GM12892 (cell line): ENCODE results near the gene LHX3.

Source experiments
- DNase-seq: peaks from one replicate; pipeline ENCODE4 v3.0.0; 2011; ENCODE audit not compliant: insufficient read length
- FAIRE-seq: peaks from 2 replicates; lab custom pipeline; 2011; peaks lifted over from hg19 to GRCh38; lab: Jason Lieb, UNC
- POLR2A ChIP-seq: IDR thresholded peaks from 2 replicates; pipeline ENCODE4 v1.6.1; 2011; ENCODE audit warnings: low read depth, low read length, control low read depth
- POLR2AphosphoS5 ChIP-seq: IDR thresholded peaks from 2 replicates; pipeline ENCODE4 v1.6.1; 2011; ENCODE audit warnings: low read depth, low read length, control low read depth
- TAF1 ChIP-seq: IDR thresholded peaks from 2 replicates; pipeline ENCODE4 v1.6.1; 2011; ENCODE audit warnings: low read depth, mild to moderate bottlenecking, control low read depth, low read length, borderline replicate concordance

LHX3 gene

DNA sequence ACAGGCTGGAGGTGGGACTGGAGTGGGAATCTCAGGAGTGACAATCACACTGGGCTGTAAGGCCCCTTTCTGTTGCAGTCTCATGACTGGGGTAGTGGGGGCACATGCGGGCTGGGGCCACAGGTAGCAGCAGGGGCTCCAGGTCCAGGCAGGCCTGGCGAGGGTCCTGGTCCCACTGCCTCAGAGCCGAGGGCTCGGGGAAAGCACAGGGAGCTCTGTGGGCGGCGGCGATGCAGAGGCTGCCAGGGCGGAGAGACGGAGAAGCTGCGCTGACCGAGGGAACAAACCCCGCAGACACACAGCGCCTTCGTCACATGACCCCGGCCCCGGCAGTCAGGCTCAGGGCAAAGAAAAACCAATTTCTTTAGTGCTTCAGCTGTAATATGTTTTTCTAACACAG lies 5.3 kb upstream of the LHX3 start:
- DNase-seq (no peak), FAIRE-seq (no peak)
- no peak for TF ChIP-seq POLR2A

DNA sequence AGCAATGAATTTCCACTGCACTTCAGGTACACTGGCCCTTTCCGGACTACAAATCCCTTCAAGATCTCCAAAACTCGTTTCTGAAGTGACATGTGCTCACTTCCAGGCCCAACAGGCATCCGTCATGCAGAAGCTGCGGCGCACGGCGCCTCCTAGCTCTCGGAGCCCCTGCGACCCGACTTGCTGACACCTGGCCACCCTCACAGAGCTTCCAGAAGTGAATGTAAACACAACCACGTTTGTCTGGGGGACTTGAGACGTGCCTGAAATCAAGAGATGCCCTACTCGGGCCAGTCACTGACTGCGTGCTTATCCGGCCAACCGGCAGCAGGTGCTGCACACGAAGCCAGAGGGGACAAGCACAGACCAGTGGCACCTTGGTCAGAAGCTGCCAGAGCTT lies 4.9 kb upstream of the LHX3 start:
- no peak for FAIRE-seq
- TF ChIP-seq POLR2A, result no peak
- no peak for TF ChIP-seq TAF1
- no peak for TF ChIP-seq POLR2AphosphoS5

DNA sequence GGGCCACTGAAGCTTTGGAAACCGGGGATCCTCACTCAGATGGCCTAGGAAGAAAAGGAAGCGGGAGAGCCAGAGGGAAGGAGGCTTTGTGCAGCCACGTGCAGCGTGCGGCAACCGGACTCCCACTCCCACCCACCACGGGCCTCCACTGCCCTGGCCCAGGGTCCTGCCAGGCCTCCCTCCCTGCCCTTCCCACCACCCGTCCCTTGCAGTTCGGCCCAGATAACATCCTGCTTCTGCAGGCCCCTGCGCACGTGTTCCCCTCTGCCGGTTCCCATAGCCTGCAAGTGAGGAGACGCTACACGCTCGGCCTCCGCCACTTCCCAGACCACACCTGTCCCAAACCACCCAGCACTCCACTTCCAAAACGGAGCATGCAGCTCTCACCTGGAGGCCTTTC lies 4.3 kb upstream of the LHX3 start:
- DNase-seq (no peak), FAIRE-seq (no peak)
- TF ChIP-seq TAF1 (no peak), POLR2AphosphoS5 (no peak), POLR2A (no peak)

More for the DNA sequence above, 4.9 kb upstream of the LHX3 start:
- DNase-seq, result no peak

DNA sequence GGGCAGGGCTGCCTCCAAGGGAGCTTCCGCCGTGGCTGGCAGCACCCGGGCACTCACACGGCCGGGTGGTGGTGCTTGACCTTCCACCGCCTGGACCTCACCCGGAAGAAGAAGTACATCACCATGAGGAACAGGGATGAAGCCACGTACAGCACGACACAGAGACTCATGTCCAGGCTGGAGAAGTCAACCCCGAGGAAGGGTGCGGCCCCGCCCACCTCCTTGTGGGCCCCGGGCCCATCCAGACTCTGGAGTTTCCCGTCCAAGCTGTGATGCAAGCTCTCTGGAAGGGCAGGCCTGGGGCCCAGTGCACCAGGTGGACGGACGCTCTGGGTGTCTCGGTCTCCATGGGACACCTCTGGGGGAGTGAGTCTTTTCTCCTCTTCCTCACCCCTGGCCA lies 3.7 kb upstream of the LHX3 start:
- FAIRE-seq (no peak), DNase-seq (no peak)
- TF ChIP-seq POLR2A (no peak), TAF1 (no peak), POLR2AphosphoS5 (no peak)

DNA sequence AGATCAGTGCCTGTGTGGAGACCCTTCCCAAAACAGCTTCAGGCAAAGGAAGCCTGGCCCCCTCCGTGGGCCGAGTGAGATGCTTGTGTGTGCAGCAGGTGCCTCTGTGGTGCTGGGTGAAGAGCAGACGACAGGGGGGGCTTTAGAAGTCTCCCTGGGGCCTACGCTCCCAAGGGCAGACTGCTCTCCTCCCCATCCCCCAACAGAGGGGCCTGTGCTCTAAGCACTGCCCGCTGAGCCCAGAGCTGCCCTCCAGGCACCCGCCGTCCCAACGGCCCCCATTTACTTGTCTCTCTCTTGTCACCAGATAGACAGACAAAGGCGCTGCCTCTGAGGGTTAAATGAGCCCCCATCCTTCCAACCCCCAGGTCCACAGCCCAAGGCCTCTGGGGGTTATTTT lies 2.7 kb upstream of the LHX3 start:
- FAIRE-seq (no peak), DNase-seq (no peak)
- TF ChIP-seq POLR2A (no peak), POLR2AphosphoS5 (no peak), TAF1 (no peak)

DNA sequence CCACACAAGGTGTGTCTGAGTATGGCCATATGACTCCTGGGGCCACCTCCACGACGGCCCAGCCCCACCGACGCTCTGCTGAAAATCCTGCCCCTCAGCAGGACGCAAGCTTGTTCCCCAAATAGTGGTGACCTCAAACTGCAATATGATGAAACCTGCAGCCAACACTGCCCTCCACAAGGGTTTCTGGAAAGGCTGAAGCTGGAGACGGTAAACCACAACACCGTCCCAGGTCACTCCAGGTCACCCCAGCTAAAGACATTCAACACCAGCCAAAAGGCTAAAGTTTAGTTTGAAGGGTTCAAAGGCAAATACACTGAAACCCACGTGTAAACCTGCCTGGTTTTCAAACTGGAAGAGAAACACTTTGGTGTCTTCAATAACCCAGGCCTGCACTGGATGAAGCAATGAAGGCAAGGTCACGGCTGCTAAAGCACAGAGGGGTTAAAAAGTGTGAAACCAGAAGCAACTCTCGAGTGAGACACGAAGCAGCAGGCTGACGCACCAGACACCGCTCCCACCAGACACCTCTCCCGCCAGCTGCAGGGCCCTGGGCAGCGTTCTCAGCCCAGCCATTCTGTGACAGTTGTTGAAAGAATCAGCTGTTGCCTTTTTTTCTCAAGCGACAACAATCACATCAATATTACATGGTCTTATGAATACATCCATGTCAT lies 1.8 kb upstream of the LHX3 start:
- DNase-seq (no peak), FAIRE-seq (no peak)
- TF ChIP-seq POLR2AphosphoS5, result no peak
- TF ChIP-seq POLR2A, result no peak
- TF ChIP-seq TAF1, result no peak

DNA sequence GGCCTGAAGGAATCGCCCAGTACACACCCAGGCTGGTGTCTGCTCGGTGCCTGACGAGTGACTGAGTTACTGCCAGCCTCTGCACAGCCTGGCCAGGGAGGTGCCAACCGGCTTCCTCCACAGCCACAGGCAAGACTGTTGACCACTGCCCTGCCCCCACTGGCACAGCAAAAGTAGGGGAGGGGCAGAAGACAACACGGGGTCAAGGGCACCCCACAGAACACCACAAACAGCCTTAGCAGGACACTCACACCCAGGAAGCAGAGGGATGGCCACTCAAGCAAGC lies 722 bp upstream of the LHX3 start:
- DNase-seq (no peak), FAIRE-seq (no peak)
- TF ChIP-seq POLR2AphosphoS5 (no peak), TAF1 (no peak), POLR2A (no peak)

DNA sequence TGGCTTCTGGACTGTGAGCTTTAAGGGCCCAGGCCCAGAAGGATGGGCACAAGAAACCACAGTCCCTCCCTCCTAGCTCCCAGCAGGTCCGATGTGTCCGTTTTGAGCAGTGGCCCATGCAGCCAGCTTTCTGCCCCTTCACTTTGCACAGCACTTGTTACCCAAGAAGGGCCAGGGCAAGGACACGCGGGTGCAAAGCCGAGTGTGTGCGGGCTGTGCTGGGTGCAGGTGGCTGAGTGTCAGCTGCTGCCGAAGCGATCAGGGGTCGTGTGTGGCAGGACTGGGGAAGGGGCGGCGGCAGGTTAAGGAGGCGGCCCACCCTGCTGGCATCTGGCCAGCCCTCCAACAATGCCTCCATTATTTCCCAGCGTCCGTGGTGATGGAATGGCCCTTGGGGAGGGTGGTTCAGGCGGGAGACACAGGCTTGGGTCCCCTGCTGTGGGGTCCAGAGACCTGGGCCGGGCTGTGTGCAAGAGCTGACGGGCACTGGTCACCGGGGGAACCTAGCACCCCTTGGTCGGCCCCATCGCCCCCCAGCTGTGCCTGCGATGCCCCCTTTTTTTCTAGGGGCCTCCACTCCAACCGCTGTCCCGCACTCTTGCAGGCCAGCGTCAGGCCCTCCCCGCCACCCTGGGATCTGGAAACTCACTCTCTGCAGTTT lies 653 bp downstream of the LHX3 start:
- no peak for FAIRE-seq

DNA sequence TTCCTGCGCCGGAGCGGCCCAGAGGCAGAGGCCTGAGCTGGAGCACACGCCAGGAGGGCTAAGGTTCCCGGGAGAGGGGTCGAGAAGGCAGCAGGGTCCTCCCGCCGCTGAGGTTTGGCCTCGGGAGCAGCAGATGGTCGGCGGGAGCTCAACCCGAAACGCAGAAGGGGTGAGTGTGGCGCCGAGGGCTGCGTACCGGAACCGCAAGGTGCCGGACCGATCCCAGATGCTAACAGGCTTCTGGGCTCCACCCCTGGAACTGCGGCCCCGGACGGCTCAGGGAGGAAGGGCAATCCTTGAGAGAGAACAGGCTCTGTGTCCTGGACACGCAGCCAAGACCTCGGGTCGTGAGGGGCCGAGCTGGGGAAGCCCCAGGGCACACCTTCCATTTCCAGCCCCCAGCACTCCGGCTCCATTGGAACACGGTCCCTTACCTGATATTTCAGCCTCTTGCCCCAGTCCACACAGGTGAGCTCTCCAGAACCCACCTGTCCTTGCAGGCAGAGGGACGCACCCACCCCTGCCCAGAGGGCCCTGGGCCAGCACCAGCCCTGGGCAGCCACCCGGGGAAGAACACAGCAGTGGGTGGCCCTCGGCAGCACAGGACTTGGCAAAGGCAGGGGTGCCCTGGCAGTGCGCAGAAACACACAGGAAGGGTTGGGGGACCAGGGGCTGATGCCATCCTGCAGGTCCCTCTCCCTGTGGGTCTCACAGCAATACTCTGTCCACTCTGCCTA lies 1.4 kb downstream of the LHX3 start:
- no peak for TF ChIP-seq POLR2AphosphoS5
- TF ChIP-seq TAF1, result no peak
- no peak for TF ChIP-seq POLR2A
- FAIRE-seq (no peak), DNase-seq (no peak)

More for the DNA sequence above, 653 bp downstream of the LHX3 start:
- DNase-seq, result no peak
- no peak for TF ChIP-seq POLR2AphosphoS5
- TF ChIP-seq POLR2A, result no peak
- TF ChIP-seq TAF1, result no peak

DNA sequence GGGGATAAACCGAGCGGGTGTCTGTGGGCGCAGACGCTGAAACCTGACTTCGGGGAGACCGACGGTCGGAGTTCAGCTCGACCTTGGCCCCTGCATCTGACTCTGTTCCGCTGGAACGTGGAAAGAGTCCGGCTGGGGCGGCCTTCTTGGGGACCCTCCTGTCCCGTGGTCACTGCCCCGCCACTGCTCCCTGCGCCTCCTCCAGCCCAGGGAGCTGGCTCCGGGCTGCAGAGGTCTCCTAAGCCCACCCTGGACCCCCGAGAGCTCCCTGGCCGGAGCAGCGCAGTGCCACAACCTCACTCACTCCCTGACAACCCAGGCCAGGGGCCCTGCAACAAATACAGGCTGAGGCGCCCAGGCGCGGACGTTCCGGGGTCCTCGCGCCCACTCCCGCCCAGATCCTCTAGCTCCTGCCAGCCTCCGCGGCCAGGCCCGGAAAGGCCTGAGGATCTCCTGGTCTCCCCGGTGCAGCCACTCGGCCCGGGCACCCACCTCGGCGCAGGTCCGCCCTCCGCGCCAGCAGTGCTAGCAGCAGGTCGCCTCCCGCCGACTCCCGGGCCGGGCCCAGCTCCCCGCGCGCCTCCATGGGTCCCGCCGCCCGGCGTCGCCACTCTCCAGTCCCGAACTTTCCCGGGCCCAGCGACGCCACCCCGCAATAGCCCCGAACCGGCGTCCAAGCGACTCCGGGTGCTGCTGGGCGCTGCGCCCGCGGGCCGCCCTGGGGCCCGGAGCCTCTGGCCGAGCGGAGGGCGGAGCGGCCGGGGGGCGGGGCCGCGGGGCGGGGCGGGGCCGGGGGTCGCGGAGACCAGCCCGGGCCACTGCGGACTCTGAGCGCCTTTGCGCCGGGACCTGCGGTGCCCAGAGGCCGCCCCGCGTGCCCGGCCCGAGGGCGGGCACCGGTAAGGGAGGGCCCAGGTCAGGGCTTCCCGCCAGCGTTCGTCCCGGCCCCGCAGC lies 2.2 kb downstream of the LHX3 start:
- FAIRE-seq (no peak), DNase-seq (no peak)
- TF ChIP-seq POLR2AphosphoS5, result no peak
- no peak for TF ChIP-seq TAF1
- no peak for TF ChIP-seq POLR2A
